Right ventricle myocardium inferior (tissue), 1 donor: ENCODE results near the gene FILIP1. TPM values are rescaled to one million over a fixed set of nuclear protein-coding genes. Genes with fewer than 3 reads are reported as not detected.
A peak's percentile ranks its signal among the peaks of the same experiment; 100 is the strongest.

Source experiments
- ATAC-seq: fragments of 200-7000 bp; cut with Tn5 transposase; one replicate; pipeline ENCODE4 v1.9.1; 2020; ENCODE audit warnings: mild to moderate bottlenecking, moderate library complexity
- DNase-seq: peaks from one replicate; pipeline ENCODE4 v3.0.0; 2021; ENCODE audit errors: missing footprints
- intact Hi-C: fragments of 100-400 bp; cut with DNase I; formaldehyde crosslinking; loops from one replicate; pipeline ENCODE4 v1.11.0; 2022
- total RNA-seq: library from RNA; stranded (reverse); fragmentation: NEBNext Ultra II Directional; extraction: Animal tissue kit (Norgen Biotek cat#: 25700); gene quantifications from one replicate; pipeline ENCODE4 v1.2.1, GENCODE V29; 2021
- donor health status: DM: no; HTN: yes; CAD: no; lungs with severe emphysema.

FILIP1 gene
- total RNA-seq, 1 donor from 2014 or later, result 149 TPM

DNA sequence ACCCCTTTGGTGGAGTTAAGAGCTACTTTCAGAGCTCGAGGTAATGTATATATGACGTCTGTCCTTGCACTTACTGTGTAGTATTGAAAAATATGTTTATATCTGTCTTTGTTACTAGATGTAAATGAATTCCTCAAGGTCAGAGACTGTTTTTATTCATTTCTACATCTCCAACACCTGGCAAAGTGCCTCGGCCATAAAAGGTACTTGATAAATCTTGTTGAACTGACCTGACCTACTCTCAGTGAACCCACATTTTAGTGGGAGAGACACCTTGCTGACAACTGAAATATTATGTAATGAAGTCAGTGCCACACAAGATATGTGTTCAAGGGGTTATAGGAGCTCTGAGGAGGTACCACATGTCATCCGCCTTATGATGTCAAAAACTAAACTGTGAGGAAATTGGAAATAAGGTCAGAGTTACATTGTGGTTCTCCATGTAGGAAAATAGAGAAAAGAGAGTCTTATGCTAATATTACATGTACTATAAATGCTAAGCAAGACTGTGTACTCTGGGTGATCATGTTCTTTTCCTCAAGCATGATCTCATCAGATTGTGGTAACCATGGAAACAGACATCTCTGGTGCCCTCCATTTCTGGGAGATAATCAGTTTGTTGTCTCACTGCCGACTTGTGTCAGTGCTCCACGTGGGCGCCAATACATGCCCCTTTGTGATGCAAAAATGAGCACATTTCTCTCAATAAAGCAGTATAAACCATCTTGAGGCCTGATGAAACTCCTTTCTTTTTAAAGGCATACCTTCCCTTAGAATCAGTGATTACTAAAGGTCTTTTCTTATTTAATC is 203.3 kb downstream of the FILIP1 start:
- intact Hi-C loops, result no loop called here

DNA sequence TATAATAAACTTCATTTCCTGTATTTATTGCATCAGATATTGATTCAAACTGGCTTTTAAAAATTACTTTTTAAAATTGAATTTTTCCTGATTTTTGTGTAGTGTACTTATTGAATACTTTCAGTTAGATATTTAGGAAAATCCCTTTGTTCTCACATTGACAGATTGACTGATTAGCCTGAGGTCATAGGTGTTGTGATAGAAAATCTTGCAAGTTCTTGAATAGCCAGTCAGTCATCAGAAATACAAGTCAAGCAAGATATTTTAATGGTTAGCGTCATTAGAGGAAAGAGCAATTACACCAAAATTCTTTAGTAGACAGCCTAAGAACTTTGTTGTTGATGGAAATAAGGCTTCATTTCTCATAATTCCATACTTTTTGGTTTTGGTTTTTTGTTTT is 205.6 kb downstream of the FILIP1 start:
- ATAC-seq (no peak), DNase-seq (no peak)
- intact Hi-C loops, result no loop called here

More for the DNA sequence above, 203.3 kb downstream of the FILIP1 start:
- DNase-seq (no peak), ATAC-seq (peak; percentile 21)

DNA sequence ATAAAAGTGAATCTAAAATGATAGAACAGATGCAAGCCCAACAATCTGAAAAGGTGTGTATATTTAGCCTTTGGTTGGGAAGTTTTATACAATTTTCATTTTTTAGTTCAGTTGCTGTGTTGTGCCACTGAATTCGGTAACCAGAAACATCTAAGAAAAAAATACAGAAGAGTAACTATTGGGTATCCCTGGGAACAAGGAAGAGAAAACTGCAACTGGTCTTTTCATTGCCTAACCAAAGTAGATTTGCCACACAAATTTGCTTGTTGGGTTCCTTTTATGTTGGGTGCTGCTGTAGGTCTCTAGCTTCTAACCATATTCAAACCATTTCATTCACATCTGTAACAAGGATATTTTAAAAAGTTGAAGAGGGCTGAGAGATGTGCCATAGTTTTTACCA is 206.2 kb downstream of the FILIP1 start:
- no peak for DNase-seq
- no peak for ATAC-seq
- intact Hi-C loops, result no loop called here

DNA sequence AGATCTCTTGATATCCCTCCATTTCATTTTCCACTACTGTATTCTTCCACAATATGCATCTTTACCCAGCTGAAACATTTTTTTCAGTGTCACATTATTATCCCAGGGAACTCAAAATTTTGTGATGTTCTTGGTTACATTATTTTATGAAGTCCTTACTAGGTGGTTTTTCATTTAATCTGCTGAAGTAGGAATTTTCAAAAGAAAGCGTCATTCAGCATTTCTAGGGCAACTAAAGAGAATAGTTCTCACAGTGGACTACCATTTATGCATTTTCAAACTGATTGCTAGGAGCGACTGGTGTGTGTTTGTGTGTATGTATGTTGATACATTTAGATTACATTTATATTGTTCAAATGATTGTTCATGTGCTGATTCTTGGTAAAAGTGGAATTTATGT is 206.6 kb downstream of the FILIP1 start:
- intact Hi-C loops, result no loop called here
- ATAC-seq (no peak), DNase-seq (no peak)

DNA sequence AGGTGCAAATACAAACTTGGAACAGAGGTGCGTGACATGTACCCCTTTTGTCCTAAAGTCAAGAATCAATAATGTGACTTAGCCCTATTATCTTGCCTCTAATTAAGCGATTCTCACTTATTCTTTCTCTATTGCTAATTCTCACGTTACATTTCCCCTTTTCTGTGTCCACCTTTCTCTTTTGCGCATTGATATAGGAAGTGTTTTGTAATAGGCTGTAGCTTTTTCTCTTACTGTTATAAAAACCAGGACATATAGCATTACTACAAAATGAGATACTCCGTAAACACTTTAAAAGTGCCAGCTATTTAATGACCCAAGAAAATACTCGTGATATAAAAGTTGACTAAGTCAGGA is 208.3 kb downstream of the FILIP1 start:
- intact Hi-C loops, result loop anchor here (2.0 kb wide), 1 partner anchor 42 kb away; the partner anchor contains the start of gene COX7A2

DNA sequence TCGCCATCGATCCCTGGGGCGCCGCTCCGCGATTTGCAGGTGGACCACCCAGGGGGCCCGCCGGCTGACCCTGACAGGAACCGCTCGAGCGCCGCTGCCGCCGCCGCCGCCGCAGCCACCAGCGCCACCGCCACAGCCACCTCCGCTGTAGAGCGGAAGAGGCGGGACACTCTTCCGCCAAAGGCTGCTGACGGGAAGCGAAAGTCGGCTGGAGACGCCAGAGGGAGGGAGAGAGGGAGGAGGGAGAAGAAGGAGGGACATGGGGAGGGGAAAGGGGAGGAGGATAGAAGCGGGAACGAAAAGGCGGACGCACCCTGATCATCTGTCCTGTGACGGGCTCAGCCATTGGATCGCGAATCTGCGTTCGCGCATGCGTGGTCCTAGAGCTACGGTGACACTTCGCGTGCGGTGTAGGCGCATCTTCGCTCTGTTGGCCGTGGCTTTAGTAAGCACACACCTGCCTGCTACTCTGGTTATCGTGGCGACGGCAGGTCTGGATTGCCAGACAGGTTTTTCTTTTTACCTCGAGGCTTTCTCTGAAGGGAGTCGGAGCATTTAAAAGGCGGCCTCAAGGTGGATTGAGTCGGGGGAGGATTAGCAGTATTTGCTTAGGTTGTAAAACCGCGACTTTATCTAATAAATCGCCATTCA is 208.8 kb downstream of the FILIP1 start, which contains the start of gene TMEM30A:
Gene TMEM30A, minus strand, starts transcription at position 161 of the 651 bp plus-strand sequence. Its CDS starts 154 bp downstream, at position 7.
- DNase-seq (peak; percentile 98), ATAC-seq (peak; percentile 100)
- intact Hi-C loops, result loop anchor here (2.0 to 5.0 kb wide), 2 partner anchors 42 to 208 kb away; partner anchors contain the start of genes COX7A2 and FILIP1

More for the DNA sequence above, 208.3 kb downstream of the FILIP1 start:
- DNase-seq (no peak), ATAC-seq (no peak)

DNA sequence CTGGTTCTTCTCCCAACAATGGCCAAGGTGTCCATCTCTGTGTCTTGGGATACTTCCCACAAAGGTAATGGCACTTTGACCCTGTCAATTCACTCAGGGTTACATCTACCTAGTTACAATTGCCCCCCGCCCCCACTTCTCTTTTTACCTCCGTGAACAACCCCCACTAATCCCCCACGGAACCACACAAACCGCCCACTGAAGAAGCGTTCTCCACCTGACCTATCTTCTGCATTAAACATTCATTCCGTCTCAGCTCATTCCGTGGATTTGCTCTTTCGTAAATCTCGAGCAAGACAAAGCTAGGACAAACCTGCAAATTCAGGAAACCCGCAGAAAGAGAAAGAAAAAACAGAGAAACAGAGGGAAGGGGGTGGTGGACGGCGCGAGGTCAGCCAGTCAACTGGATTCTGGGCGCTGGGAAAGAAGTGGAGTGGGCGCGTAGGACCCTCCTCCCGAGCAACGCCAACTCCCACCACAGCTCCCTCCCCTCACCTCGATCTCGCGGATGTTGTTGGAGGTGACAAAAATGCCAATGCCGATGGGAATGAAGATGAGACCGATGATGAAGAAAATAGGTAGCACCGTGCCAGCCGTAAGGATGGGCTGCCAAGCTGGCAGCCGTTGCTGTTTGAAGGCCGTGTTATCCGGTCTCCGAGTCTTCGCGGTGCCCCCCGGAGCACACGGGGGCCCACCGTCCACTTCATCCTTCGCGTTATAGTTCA is 209.5 kb downstream of the FILIP1 start:
- DNase-seq (no peak), ATAC-seq (peak; percentile 1)
- intact Hi-C loops, result loop anchor here (2.0 to 5.0 kb wide), 2 partner anchors 41 to 208 kb away; partner anchors contain the start of genes COX7A2 and FILIP1

DNA sequence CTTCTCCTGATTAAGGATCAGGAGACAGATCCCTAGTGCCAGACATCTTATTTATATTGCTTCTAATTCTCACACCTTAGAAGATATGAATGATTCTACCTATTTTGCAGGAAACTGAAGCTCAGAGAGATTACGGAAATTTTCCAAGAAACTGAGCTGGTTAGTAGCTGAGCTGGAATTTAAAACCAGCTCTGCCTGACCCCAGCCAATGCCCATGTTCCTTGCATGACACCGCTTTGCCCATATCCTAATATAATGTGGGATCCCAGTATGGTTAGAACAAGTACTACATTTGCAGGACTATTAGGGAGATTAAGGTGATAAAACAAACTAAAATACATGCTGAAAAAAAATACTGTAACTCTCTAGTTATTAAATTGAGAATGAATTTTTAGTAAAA is 210.9 kb downstream of the FILIP1 start:
- ATAC-seq, result no peak
- intact Hi-C loops, result loop anchor here (5.0 kb wide), 1 partner anchor 210 kb away; the partner anchor contains the start of gene FILIP1
- DNase-seq, result no peak

DNA sequence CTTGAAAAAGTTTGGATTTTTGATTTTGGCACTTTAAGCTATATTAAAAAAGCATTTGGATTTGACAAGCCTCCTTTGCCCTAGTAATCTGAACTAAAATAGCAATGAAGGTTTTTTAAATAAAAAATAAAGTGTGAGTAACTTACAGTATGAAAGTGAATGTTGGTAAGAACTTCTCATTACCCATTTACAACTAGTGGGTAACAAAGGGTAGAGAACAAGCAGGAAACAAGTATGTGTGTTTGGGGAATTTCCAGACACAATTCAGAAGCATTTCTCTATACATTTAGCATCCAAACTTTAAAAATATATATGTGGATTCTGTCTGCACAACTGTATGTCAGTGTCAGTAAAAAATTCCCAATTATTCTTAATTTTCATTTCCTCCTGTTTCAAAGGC is 211.9 kb downstream of the FILIP1 start:
- intact Hi-C loops, result loop anchor here (5.0 kb wide), 1 partner anchor 211 kb away; the partner anchor contains the start of gene FILIP1
- ATAC-seq (no peak), DNase-seq (no peak)

DNA sequence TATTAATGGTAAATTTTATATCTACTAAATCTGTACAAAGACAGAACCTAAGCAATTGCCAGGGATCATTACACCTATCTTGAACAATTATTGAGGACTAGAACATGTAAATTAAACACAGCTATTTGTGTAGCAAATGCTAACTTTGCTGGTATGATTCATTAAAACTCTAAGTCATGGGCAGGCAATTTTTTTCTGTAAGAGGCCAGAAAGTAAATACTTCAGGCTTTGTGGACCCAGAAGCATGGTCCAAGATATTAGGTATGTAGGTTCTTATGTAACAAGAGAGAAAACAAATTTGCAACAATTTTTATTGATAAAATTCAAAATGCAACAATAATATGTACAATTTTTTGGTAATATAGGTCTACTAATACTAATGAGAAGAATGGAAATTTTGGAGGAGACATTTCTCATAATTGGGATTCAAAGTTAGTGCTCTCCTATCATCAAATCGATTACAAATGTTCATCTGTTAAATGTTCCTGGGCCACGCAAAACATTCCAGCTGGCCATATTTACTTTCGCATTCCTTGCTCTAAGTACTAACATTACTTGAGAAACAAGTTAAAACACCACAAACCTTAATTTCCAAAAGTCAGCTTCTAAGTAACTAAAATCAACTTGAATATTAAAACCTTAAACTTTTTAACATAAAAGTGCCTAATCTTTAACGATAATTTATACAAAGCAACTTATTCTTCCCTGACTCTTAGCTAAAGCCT is 213.3 kb downstream of the FILIP1 start:
- intact Hi-C loops, result loop anchor here (5.0 kb wide), 1 partner anchor 212 kb away; the partner anchor contains the start of gene FILIP1
- DNase-seq (no peak), ATAC-seq (no peak)

DNA sequence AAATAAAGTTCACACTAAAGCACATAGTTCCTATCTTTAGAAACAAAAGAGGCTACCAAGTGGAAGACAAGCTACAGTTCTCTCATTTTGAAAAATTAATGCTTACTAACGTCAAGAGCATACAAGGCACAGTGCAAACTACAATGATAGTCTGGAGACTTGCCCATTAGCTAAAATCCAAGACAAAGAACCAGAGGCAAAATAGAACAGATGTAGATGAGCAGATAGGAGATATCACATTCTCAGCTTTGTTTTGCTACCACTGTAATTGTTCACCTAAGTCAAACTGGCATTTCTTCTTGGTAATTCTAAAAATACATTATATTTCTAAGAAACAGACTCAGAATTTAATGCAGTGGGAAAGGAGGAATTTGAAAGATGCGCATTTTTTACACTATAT is 214.2 kb downstream of the FILIP1 start:
- intact Hi-C loops, result no loop called here
- ATAC-seq (no peak), DNase-seq (no peak)

DNA sequence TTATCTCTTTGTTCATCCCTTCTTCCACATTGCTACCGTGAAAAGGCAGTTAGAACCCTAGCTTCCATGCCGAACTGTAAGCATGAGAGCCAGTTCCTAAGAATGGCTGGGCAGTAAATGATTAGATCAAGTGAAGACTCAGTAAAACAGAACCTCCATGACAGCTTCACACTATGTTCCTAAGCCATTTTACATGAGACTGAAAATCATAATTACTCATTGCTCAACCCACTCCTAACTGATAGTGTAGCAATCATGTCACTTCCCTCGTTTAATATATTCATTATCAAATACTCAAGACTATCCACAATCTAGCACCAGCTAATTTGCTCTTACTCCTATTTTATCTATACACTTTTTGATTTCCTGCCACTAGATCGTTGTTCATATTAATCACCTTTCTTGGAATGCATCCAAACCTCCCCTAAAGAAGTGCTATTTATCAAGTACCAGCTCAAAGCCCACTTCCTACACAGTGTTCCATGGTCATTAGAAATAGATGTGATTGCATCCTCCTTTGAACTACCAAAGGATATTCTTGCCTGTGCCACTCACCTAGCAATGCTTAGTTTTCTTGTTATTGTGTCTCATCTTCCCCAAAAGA is 215.0 kb downstream of the FILIP1 start:
- no peak for ATAC-seq
- DNase-seq, result no peak
- intact Hi-C loops, result no loop called here

DNA sequence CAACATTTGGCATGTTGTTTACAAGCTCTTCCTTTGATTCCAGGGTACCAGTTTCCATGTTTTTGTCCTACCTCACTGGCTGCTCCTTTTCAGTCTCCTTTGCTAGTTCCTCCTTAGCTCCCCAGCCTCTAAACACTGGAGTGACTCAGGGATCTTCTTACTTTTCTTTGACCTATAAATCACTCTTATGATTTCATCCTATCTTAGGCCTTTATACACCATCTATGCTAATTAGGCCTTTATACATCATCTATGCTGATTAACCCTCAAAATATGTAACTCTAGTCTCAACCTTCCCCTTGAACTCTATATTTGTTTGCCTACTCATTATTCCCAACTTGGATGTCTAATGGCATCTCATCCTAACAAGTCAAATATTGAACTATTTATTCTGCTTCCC is 218.5 kb downstream of the FILIP1 start:
- ATAC-seq (no peak), DNase-seq (no peak)
- intact Hi-C loops, result no loop called here

DNA sequence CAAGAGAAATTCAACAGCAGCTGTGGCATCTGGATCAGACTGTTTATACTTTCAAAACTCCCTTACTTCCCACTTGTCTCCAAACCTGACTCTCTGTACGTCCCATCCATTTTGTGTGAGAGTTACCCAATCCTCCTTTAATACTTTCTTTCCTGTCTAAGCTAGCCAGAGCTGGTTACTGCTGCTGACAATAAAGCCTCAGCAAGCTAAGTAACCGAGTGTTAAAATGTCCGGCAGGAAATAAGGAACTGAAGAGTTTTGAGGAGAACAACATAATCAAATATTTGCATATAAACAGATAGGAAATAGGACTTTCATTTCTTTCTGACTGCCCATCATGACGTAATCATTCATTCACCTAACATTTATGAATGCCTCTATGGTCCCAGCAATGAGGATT is 220.6 kb downstream of the FILIP1 start:
- intact Hi-C loops, result no loop called here
- no peak for ATAC-seq
- DNase-seq, result no peak

DNA sequence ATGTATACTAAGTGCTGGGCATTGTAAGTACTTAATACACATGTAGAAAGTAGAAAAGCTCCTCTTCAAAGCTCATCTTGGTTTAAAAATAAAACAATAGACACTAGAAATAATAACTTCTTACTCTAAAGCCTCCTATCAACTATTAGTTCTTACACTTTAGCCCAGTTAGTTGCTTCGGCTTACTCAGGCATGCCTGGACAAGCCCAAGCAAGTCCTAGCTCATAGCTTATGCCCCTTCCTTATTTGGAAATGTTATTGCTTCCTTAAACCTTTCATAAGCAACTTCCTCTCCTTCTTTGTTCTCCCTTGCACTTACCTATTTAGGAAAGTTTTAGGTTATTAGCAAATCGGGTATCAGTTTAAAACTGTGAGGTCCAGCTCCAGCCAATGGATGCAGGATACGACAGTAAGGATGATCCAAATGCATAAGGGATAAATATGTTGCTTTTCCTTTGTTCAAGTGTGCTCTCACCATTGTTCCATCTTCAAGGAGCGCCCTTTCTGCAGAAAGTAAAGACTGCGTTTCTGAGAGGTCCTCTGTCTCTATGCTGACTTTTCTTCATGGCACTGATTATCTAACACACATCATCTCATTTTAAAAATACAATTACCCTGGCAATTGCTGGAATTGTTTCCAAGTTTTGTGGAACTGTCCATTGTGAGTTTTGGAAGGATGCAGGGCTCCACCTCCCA is 221.3 kb downstream of the FILIP1 start:
- ATAC-seq, result no peak
- intact Hi-C loops, result no loop called here
- no peak for DNase-seq

DNA sequence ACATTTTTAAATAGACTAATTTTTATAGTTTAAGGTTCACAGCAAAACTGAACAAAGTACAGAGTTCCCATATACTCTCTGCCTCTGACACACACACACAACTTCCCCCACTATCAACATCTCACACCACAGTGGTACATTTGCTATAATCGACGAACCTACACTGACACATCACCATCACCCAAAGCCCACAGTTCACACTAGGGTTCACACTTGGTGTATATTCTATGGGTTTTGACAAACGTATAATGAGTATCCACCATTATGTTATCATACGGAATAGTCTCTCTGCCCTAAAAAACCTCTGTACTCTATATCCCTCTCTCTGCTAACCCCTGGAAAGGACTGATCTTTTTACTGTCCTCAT is 224.6 kb downstream of the FILIP1 start:
- intact Hi-C loops, result loop anchor here (5.0 kb wide), 1 partner anchor 238 kb away; no protein-coding TSS in a partner anchor
- DNase-seq (no peak), ATAC-seq (no peak)

DNA sequence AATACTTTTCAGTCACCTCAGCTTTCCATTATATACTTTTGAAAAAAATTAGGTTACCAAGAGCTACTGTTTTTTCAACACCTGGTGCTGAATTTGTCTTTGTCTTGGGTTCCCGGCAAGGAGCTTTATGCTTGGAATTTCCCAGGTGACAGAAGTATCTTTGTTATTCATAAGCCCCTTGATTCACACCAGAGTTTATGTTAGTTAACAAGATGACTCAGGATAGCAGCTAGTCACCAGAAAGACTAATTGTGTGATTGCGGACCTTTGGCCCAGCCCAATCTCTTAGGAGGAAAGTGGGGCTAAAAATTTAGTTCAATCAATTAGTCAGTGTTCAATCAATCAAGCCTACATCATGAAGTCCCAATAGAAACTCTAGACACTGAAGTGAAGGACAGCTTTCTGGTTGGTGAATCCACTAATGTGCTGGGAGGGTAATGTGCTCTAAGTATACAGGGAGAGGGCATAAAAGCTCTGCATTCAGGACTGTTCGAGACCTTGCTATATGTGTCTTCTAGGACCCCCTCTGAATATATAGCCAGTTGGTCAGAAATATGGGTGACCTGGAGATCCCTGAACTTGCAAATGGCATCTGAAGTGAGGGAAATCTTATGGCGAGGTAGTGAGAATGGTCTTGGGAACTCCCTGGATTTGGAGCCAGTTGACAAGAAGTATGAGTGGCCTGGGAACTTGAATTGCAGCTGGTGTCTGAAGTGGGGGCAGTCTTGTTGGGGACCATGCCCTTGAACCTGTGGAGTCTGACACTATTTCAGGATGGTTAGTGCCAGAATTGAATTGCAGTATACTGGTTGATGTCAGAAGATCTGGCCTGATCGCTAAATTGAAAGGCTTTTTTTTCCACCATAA is 225.2 kb downstream of the FILIP1 start:
- DNase-seq (no peak), ATAC-seq (no peak)
- intact Hi-C loops, result loop anchor here (5.0 kb wide), 1 partner anchor 239 kb away; no protein-coding TSS in a partner anchor
